OCI-LY7 (cell line): ENCODE measurements around the gene ODAPH. TPM values are rescaled to one million over a fixed set of nuclear protein-coding genes. Genes with fewer than 3 reads are reported as not detected.

ENCODE experiments used
- BruUV-seq: library from RNA; stranded (reverse); fragments of 400-500 nt; replicated peaks from 2 replicates; lab custom pipeline; 2021; lab: Mats Ljungman, UMichigan
- CTCF ChIA-PET: fragments of 300-600 bp; sonication (Branson Sonifier 250); formaldehyde crosslinking; loops from one replicate; lab custom pipeline; 2022; ENCODE audit warnings: antibody characterized with exemption; ENCODE audit not compliant: unreplicated experiment; lab: Charles Lee
- POLR2A ChIA-PET: fragments of 300-600 bp; sonication (Branson Sonifier 250); formaldehyde crosslinking; loops from one replicate; lab custom pipeline; 2022; ENCODE audit warnings: antibody characterized with exemption; lab: Charles Lee
- DNase-seq: peaks from one replicate; pipeline ENCODE4 v3.0.0-alpha.2; 2015; ENCODE audit warnings: low spot score
- H2AFZ ChIP-seq: fragments of 200-600 bp; sonication (generic), shearing (Covaris generic); 2 replicates; pipeline ENCODE4 v1.6.1; 2014; ENCODE audit warnings: mild to moderate bottlenecking, antibody characterized with exemption, low read length, moderate library complexity
- H3K27ac ChIP-seq: fragments of 200-600 bp; sonication (generic); 2 replicates; pipeline ENCODE4 v1.5.1; 2014; ENCODE audit warnings: mixed run types, low read depth, mild to moderate bottlenecking, moderate library complexity, low read length, inconsistent platforms; ENCODE audit not compliant: poor library complexity, severe bottlenecking
- H3K36me3 ChIP-seq: fragments of 200-600 bp; sonication (generic); 2 replicates; pipeline ENCODE4 v1.6.1; 2014; ENCODE audit warnings: mild to moderate bottlenecking, antibody characterized with exemption, low read length, moderate library complexity, mixed read lengths; ENCODE audit not compliant: insufficient read depth
- H3K4me1 ChIP-seq: fragments of 200-600 bp; sonication (generic); 2 replicates; pipeline ENCODE4 v1.5.1; 2014; ENCODE audit warnings: mild to moderate bottlenecking, low read length; ENCODE audit not compliant: insufficient read depth, poor library complexity, severe bottlenecking
- H3K4me2 ChIP-seq: fragments of 200-600 bp; sonication (generic); 2 replicates; pipeline ENCODE4 v1.6.1; 2014; ENCODE audit warnings: mild to moderate bottlenecking, low read length
- H3K4me3 ChIP-seq: fragments of 200-600 bp; sonication (generic); 2 replicates; pipeline ENCODE4 v1.5.1; 2014; ENCODE audit warnings: mild to moderate bottlenecking, low read depth, low read length; ENCODE audit not compliant: poor library complexity, severe bottlenecking
- H3K79me2 ChIP-seq: fragments of 200-600 bp; sonication (generic); 2 replicates; pipeline ENCODE4 v1.6.1; 2016; ENCODE audit warnings: low read depth, mild to moderate bottlenecking, low read length, moderate library complexity, mixed read lengths; ENCODE audit not compliant: insufficient read depth
- H3K9me2 ChIP-seq: fragments of 200-600 bp; sonication (generic); 2 replicates; pipeline ENCODE4 v1.6.1; 2016; ENCODE audit warnings: mild to moderate bottlenecking, low read length, mixed read lengths; ENCODE audit not compliant: insufficient read depth
- H3K9me3 ChIP-seq: fragments of 200-600 bp; sonication (generic); 2 replicates; pipeline ENCODE4 v1.6.1; 2014; ENCODE audit warnings: mild to moderate bottlenecking, mixed run types, low read length, mixed read lengths
- H4K20me1 ChIP-seq: fragments of 200-600 bp; sonication (generic); 2 replicates; pipeline ENCODE4 v1.6.1; 2014; ENCODE audit warnings: mild to moderate bottlenecking, antibody characterized with exemption, low read length, moderate library complexity, mixed read lengths; ENCODE audit not compliant: insufficient read depth
- CTCF ChIP-seq: fragments of 200-600 bp; sonication (generic); conservative IDR thresholded peaks from 2 replicates; pipeline ENCODE4 v1.5.1; 2014; ENCODE audit warnings: mild to moderate bottlenecking, antibody characterized with exemption, low read length, moderate library complexity, mixed read lengths
- EZH2phosphoT487 ChIP-seq: fragments of 200-600 bp; sonication (generic); IDR thresholded peaks from 2 replicates; pipeline ENCODE4 v1.6.1; 2018; ENCODE audit warnings: low read depth, borderline replicate concordance, mild to moderate bottlenecking, mixed run types, antibody characterized with exemption, low read length, moderate library complexity, mixed read lengths
- intact Hi-C: fragments of 100-400 bp; cut with micrococcal nuclease; formaldehyde crosslinking; loops from one replicate; pipeline ENCODE4 v1.10.0; 2022; ENCODE audit not compliant: unreplicated experiment
- total RNA-seq, 2 experiments: library from RNA; depleted of rRNA in 1 of 2; stranded (reverse); fragments of >200 nt in 1 of 2; shearing (Covaris generic) in 1 of 2; gene quantifications; 2 replicates each; pipeline ENCODE4 v1.2.3, GENCODE V29; 2014 to 2022

Gene ODAPH
- total RNA-seq, 2 experiments from 2014 or later: 0.40 TPM; not detected in 1

- no TSS peak for BruUV-seq
- ChIA-PET CTCF (no interaction called here), POLR2A (interaction anchor here (0.9 kb wide), 1 partner anchor 10 kb away, joined by 3 read pairs; the partner anchor contains the start of gene ODAPH)
- Histone ChIP-seq H3K79me2 (no peaks in the 10 kb centered on the region), H3K27ac (no peak overlapping the region), H4K20me1 (no peaks in the 10 kb centered on the region), H3K36me3 (no peaks in the 10 kb centered on the region), H3K9me2 (no peaks in the 10 kb centered on the region), H3K9me3 (no peaks in the 10 kb centered on the region), H3K4me3 (no peak overlapping the region), H3K4me1 (no peaks in the 10 kb centered on the region), H3K4me2 (no peak overlapping the region), H2AFZ (no peak overlapping the region)
- no peak for TF ChIP-seq EZH2phosphoT487
- no peak for TF ChIP-seq CTCF
- no peak for DNase-seq
- intact Hi-C loops: no loop called here
Measured at GRCh38 chr4:75565481-75565880, 9.6 kb downstream of the ODAPH start.

GRCh38 chr4:75566911-75567310, 11.0 kb downstream of the ODAPH start:
- no peaks in the 10 kb centered on the region for H3K4me1 ChIP-seq
- no peaks in the 10 kb centered on the region for H3K79me2 ChIP-seq
- no peak overlapping the region for H3K27ac ChIP-seq
- ChIA-PET POLR2A (interaction anchor here (0.7 kb wide), 1 partner anchor 12 kb away, joined by 4 read pairs; no protein-coding TSS in a partner anchor), CTCF (no interaction called here)
- H3K4me2 ChIP-seq: no peak overlapping the region
- no peaks in the 10 kb centered on the region for H3K36me3 ChIP-seq
- H3K9me3 ChIP-seq: no peaks in the 10 kb centered on the region
- H4K20me1 ChIP-seq: no peaks in the 10 kb centered on the region
- BruUV-seq: no TSS peak
- no peak overlapping the region for H2AFZ ChIP-seq
- H3K4me3 ChIP-seq: no peak overlapping the region
- DNase-seq: no peak
- intact Hi-C loops: no loop called here
- no peak for TF ChIP-seq CTCF
- TF ChIP-seq EZH2phosphoT487: no peak
- H3K9me2 ChIP-seq: no peaks in the 10 kb centered on the region

GRCh38 chr4:75567725-75568124, 11.9 kb downstream of the ODAPH start:
- Histone ChIP-seq H4K20me1 (no peaks in the 10 kb centered on the region), H3K4me2 (no peak overlapping the region), H3K4me1 (no peaks in the 10 kb centered on the region), H3K9me3 (no peaks in the 10 kb centered on the region), H3K79me2 (no peaks in the 10 kb centered on the region), H3K27ac (no peak overlapping the region), H3K36me3 (no peaks in the 10 kb centered on the region), H3K9me2 (no peaks in the 10 kb centered on the region), H2AFZ (no peak overlapping the region), H3K4me3 (no peak overlapping the region)
- DNase-seq: no peak
- POLR2A ChIA-PET: interaction anchor here (0.6 to 1.0 kb wide), 2 partner anchors 16 to 60 kb away, joined by 3 read pairs; no protein-coding TSS in a partner anchor
- no peak for TF ChIP-seq EZH2phosphoT487
- no peak for TF ChIP-seq CTCF
- no TSS peak for BruUV-seq
- intact Hi-C loops: no loop called here
- CTCF ChIA-PET: no interaction called here
